ENCODE measurements around the gene SLC39A11. TPM values are rescaled to one million over a fixed set of nuclear protein-coding genes. Genes with fewer than 3 reads are reported as not detected.

The SLC39A11 gene
- total RNA-seq, 1 donor from 2014 or later, result 13.2 TPM

DNA sequence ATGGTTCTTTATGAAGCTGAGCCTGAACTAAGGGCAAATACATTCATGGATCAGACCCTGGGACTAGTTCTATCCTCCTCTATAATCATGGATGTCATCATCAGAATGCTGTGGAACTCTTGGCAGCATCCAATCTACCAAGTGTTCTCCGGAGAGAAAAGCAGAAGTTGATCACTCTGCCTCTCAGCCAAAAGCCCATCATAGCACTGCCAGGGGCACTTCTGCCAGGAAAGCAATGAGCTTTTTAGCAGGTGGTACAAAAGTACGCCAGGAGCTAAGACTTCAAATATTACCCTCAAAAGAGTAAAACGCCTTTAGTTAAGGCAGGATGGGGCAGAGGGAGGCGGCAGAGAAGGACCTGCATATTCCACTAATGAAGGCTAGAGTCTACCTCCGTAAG lies 279.0 kb downstream of the SLC39A11 start:
- H3K4me3 Mint-ChIP-seq (ENCODE audit: unreplicated experiment), result no peak overlapping the region
- no peaks in the 10 kb centered on the region for H3K4me1 Mint-ChIP-seq (ENCODE audit: unreplicated experiment)
- TF ChIP-seq CTCF (IDR thresholded peaks at IDR 0.05; ENCODE audit: unreplicated experiment), result no peak
- H3K9me3 Mint-ChIP-seq (ENCODE audit: unreplicated experiment), result no peaks in the 10 kb centered on the region
- no peaks in the 10 kb centered on the region for H3K27me3 Mint-ChIP-seq (ENCODE audit: unreplicated experiment)
- DNase-seq (ENCODE audit: low spot score), result no peak
- no peaks in the 10 kb centered on the region for H3K36me3 Mint-ChIP-seq (ENCODE audit: low read depth, unreplicated experiment)
- no peak overlapping the region for H3K27ac Mint-ChIP-seq (ENCODE audit: unreplicated experiment)

- H3K9me3 Mint-ChIP-seq (ENCODE audit: unreplicated experiment), result no peaks in the 10 kb centered on the region
- H3K4me1 Mint-ChIP-seq (ENCODE audit: unreplicated experiment), result no peaks in the 10 kb centered on the region
- no peaks in the 10 kb centered on the region for H3K27me3 Mint-ChIP-seq (ENCODE audit: unreplicated experiment)
- no peak overlapping the region for H3K27ac Mint-ChIP-seq (ENCODE audit: unreplicated experiment)
- no peaks in the 10 kb centered on the region for H3K36me3 Mint-ChIP-seq (ENCODE audit: low read depth, unreplicated experiment)
- H3K4me3 Mint-ChIP-seq (ENCODE audit: unreplicated experiment), result no peak overlapping the region
- no peak for TF ChIP-seq CTCF (IDR thresholded peaks at IDR 0.05; ENCODE audit: unreplicated experiment)
- no peak for DNase-seq (ENCODE audit: low spot score)
Observed at GRCh38 chr17:72812823-72813222, 279.7 kb downstream of the SLC39A11 start.

GRCh38 chr17:72811976-72812687 lies 280.4 kb downstream of the SLC39A11 start:
- Mint-ChIP-seq H3K9me3 (ENCODE audit: unreplicated experiment) (no peaks in the 10 kb centered on the region), H3K36me3 (ENCODE audit: low read depth, unreplicated experiment) (no peaks in the 10 kb centered on the region), H3K4me3 (ENCODE audit: unreplicated experiment) (no peak overlapping the region), H3K4me1 (ENCODE audit: unreplicated experiment) (no peaks in the 10 kb centered on the region), H3K27me3 (ENCODE audit: unreplicated experiment) (no peaks in the 10 kb centered on the region), H3K27ac (ENCODE audit: unreplicated experiment) (no peak overlapping the region)
- no peak for DNase-seq (ENCODE audit: low spot score)
- TF ChIP-seq CTCF (IDR thresholded peaks at IDR 0.05; ENCODE audit: unreplicated experiment), result no peak

DNA sequence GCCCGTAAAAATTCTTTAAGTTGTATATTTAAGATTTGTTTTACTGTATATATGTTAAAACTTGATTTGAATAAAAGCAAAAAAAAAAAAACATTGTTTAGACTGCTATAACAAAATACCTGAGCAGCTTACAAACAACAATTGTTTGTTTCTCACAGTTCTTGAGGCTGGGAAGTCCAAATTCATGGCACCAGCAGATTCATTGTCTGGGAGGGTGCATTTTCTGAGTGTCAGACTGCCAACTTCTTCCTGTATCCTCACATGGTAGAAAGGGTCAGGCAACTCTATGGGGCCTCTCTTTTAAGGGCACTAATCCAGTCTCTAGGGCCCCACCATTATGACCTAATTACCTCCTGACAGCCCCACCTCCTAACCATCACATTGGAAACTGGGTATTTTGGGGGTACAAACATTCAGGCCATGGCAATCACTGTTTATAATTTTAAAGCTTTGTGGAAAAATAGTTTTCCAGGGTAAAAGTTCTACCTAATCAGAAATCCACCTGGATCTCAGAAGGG lies 281.4 kb downstream of the SLC39A11 start:
- no peaks in the 10 kb centered on the region for H3K9me3 Mint-ChIP-seq (ENCODE audit: unreplicated experiment)
- H3K27me3 Mint-ChIP-seq (ENCODE audit: unreplicated experiment), result no peaks in the 10 kb centered on the region
- H3K36me3 Mint-ChIP-seq (ENCODE audit: low read depth, unreplicated experiment), result no peaks in the 10 kb centered on the region
- no peak overlapping the region for H3K27ac Mint-ChIP-seq (ENCODE audit: unreplicated experiment)
- no peaks in the 10 kb centered on the region for H3K4me1 Mint-ChIP-seq (ENCODE audit: unreplicated experiment)
- DNase-seq (ENCODE audit: low spot score), result no peak
- no peak for TF ChIP-seq CTCF (IDR thresholded peaks at IDR 0.05; ENCODE audit: unreplicated experiment)
- no peak overlapping the region for H3K4me3 Mint-ChIP-seq (ENCODE audit: unreplicated experiment)

GRCh38 chr17:72806011-72806410 lies 286.5 kb downstream of the SLC39A11 start:
- TF ChIP-seq CTCF (IDR thresholded peaks at IDR 0.05; ENCODE audit: unreplicated experiment), result no peak
- Mint-ChIP-seq H3K27me3 (ENCODE audit: unreplicated experiment) (peaks cover 1% of the 10 kb centered on the region), H3K27ac (ENCODE audit: unreplicated experiment) (no peak overlapping the region), H3K36me3 (ENCODE audit: low read depth, unreplicated experiment) (no peaks in the 10 kb centered on the region), H3K4me1 (ENCODE audit: unreplicated experiment) (no peaks in the 10 kb centered on the region), H3K4me3 (ENCODE audit: unreplicated experiment) (no peak overlapping the region), H3K9me3 (ENCODE audit: unreplicated experiment) (no peaks in the 10 kb centered on the region)
- DNase-seq (ENCODE audit: low spot score), result no peak
